Activated CD4-positive, alpha-beta T cell treated with anti-CD3 and anti-CD28 coated beads, Interleukin-2, Interleukin-6, amounts not matched to agents 100 ng/mL and 50 ng/mL, durations not matched to agents 16 hours and 8 hours (primary cell): ENCODE results near the gene OR2V1.
"Not testable (repeated sequence)": the region's sequence is repeated elsewhere in the genome, so short reads cannot be mapped to it uniquely, and the experiment has no call there.

ENCODE experiments used
- DNase-seq: peaks from one replicate; pipeline ENCODE4 v3.0.0-alpha.2; 2020

OR2V1 gene

DNA sequence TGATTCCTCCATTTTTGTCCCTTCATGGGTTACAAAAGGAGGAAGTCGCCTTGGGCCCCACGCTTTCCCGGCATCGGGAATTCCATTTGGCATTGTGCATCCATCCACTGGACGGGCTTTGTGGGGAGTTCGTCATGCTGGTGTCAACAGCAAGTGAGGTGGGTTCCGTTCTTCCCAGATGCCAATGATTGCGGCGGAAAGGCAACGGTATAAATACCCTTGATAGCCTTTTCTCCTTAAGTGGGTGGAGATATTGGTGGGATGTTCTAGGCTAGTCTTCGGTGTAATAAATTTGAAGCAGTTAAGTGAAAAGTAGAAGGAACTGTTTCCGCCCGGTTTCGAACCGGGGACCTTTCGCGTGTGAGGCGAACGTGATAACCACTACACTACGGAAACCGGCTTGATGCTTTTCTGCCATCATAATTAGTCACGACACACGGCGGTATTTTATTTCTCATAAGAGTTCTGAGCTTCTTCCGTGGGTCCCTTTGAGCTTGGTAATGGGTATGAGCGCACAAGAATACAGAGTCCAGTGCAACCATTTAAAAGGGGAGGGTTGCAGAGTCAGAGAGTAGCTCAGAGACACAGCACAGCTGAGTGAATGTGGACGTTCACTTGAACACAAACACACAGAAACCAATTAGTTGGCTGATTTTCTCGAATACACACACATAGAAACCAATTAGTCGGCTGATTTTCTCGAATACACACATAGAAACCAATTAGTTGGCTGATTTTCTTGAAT lies 28.9 kb downstream of the OR2V1 start:
- not testable (repeated sequence) for DNase-seq

DNA sequence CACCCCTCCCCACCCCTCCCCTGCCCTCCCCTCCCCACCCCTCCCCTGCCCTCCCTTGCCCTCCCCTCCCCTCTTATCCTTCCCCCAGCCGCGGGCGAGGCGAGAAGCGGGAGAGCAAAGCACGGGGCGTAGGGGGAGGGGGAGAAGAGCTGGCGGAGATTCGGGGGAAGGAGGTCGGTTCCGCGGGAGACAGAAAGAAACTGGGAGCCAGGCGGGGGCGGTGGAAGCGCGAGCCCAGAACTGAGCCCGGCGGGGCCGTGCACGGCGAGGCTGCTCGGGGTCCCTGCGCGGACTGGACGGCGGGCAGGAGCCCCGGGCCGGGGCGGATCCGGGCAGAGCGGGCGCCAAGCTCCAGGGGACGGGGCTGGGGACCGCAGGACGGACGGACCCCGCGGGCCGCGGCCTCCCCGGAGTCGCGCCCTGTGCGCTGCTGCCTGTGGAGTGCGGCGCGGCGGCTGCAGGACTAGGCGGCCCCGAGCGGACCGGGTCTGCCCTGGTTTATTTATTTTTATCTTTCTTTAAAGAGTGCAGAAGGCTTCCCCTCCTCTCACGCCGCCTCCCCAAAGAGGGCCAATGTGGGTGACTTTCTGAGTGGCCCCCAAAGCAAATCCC lies 29.8 kb downstream of the OR2V1 start:
- DNase-seq: not testable (repeated sequence)

GRCh38 chr5:181100121-181100875 lies 30.7 kb downstream of the OR2V1 start:
- DNase-seq: no peak

DNA sequence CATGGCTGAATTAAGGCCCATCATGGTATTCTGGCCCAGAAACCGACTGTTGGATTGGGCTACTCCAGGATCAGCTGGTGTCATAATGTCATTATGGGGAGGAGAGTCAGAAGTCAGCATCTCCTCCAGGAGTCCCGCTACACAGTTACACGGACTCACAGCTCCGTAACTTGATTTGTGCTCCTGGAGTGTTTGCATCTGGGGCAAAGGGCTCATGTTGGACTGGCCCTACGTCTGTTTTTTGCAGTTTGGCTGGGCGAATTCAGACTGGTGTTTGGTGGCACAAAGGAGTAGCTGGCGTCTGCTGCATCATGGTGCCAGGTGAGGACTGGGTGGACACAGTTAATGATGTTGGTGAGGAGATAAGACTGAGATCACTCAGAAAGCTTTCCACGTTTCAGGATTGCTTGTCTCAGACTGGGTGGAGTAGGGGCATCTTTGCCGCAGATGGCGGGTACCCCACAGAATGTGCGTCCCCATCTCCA lies 31.3 kb downstream of the OR2V1 start:
- no peak for DNase-seq

DNA sequence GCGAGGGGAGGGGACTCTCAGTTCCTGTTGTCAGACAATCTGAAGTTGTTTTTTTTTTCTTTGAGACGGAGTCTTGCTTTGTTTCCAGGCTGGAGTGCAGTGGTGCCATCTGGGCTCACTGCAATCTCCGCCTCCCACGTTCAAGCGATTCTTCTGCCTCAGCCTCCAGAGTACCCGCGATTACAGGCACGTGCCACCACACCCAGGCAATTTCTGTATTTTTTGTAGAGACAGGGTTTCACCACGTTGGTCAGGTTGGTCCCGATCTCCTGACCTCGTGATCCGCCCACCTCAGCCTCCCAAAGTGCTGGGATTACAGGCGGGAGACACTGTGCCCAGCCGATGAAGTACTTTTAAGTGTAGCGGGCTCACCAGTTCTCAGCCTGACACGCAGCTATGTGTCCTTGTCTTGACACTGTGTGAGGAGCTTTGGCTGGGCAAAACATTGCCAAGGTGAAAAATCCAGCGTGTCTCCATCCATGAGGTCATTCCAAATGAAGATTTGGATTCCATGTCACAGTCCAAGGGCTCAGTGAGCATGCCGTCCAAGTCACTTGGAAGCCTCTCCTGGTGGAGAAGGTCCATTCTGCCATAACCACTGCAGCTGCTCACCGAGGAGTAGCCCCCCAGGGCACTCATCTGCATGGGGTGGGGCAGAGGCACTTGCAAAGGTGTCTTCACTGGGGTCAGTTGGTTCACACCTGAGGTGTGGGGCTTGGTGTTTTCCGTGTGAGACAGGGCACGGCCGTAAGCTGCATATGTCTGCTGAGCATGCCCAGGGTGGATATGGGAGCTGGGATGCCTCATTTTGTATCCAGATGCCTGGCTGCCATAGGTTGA lies 32.0 kb downstream of the OR2V1 start:
- no peak for DNase-seq

DNA sequence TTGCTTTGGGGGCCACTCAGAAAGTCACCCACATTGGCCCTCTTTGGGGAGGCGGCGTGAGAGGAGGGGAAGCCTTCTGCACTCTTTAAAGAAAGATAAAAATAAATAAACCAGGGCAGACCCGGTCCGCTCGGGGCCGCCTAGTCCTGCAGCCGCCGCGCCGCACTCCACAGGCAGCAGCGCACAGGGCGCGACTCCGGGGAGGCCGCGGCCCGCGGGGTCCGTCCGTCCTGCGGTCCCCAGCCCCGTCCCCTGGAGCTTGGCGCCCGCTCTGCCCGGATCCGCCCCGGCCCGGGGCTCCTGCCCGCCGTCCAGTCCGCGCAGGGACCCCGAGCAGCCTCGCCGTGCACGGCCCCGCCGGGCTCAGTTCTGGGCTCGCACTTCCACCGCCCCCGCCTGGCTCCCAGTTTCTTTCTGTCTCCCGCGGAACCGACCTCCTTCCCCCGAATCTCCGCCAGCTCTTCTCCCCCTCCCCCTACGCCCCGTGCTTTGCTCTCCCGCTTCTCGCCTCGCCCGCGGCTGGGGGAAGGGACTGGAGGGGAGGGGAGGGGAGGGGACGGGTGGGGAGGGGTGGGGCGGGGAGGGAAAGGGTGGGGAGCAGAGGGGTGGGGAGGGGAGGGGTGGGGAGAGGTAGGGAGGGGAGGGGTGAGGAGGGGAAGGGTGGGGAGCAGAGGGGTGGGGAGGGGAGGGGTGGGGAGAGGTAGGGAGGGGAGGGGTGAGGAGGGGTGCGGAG lies 33.0 kb downstream of the OR2V1 start:
- DNase-seq: not testable (repeated sequence)

- not testable (repeated sequence) for DNase-seq
Observed at GRCh38 chr5:181097383-181097753, 33.6 kb downstream of the OR2V1 start.

GRCh38 chr5:181096721-181097382 lies 34.1 kb downstream of the OR2V1 start:
- not testable (repeated sequence) for DNase-seq

DNA sequence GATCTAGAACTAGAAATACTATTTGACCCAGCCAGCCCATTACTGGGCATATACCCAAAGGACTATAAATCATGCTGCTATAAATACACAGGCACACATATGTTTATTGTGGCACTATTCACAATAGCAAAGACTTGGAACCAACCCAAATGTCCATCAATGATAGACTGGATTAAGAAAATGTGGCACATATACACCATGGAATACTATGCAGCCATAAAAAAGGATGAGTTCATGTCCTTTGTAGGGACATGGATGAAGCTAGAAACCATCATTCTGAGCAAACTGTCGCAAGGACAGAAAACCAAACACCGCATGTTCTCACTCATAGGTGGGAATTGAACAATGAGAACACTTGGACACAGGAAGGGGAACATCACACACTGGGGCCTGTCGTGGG lies 35.8 kb downstream of the OR2V1 start:
- DNase-seq: not testable (repeated sequence)

- no peak for DNase-seq
Observed at GRCh38 chr5:181092428-181092827, 38.5 kb downstream of the OR2V1 start.

DNA sequence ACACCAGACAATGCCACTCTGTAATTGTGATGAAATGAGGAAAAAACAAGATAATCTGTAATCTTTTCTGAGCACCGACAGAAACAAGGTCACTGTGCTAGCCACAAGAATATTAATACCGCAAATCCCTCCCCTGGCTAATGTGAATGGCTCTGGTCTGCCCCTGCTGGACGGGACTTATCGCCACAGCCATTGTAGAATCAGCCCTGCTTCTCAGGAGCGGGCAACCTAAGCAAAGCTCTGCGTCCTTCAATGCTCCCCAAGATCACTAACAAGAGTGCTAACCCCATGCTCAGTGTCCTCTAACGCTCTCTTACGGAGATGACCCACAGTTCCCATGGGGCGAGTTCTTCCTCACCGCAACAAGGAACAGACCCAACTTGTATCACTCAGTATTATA lies 42.7 kb downstream of the OR2V1 start:
- DNase-seq: peak; percentile 20

DNA sequence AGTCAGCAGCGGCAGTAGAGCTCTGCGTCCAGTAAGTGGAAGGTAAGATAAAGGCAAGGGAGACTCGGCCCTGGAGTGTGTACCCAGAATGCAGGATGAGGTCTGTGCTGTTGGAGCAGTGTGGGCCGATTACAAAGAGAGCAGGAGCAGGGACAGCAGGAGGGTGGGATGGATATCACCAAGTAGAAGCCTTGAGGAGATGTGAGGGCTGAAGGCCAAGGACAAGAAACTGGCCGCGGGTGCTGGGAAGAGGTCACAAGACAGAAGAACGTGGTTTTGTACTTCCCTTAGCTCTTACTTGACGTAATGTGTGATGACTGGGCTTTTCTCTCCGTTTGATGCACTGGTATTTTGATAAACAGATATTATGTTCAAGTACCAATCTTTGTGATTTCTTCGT lies 43.7 kb downstream of the OR2V1 start:
- no peak for DNase-seq

- no peak for DNase-seq
Observed at GRCh38 chr5:181086884-181087205, 44.1 kb downstream of the OR2V1 start.

DNA sequence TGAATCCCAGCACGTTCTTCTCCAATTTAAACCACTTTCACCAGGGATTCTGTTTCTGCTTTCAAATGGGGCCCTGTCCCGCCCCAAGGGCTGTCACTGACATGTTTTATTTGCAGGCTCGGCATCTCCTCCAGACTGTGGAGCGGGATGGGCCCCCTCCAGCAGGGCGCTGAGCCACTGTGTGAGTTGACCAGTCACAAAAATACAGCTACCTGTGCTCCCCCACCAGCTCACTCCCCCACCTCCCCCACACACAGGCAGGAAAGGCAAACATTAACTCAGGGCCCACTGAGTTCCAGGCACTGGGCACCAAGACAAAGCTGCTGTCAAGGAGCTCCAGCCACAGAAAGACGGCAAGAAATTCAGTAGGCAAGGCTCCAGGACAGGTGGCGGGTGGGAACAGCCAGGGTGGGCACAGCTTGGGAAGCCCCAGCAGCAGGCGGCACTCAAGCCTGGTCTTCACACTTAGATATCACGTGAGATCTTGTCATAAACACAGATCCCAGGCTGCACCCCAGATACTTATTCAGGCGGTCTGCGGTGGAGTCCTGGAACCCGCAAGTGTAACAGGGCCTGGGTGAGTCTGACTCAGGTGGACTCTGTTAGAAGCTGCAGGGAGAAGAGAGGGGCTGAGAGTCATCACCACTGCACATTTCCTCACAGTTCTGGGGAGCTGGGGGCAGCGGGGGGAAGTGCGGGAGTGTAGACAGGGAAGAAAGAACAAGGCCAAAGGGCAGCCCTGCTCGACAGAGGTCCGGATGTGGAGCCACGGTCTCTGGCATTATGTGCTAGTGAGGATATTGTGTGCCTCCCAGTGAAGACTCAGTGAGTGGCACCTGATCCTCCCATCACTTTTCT lies 44.7 kb downstream of the OR2V1 start:
- DNase-seq: no peak

DNA sequence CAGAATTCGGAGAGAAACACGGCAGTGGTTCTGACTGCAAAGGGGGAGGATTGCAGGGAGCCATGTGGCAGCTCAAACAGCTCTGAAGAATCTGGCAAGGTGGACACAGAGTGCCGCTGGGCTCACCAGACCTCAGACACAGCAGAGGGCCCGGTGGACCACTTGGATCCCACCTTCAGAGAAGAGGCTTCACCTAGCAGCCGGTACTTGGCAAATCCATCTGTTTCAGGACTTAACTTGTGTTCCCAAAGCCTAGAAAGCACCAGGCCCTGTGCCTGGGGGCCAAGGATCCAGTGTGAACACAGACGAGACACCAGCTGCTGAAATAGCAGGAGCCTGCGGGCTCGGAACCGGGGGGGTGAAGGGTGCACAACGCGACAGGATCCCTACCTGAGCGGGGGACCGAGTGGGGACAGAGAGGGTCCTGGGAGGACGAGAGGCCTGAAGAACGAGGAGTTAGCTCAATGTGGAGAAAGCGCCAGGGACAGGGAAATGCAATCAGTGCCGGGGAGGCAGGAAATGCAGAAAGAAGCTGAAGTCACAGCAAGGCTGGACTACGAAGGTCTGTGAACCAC lies 46.3 kb downstream of the OR2V1 start:
- DNase-seq: no peak

GRCh38 chr5:181081989-181082388 lies 49.0 kb downstream of the OR2V1 start:
- no peak for DNase-seq

- no peak for DNase-seq
Observed at GRCh38 chr5:181076920-181077319, 54.0 kb downstream of the OR2V1 start.
